OCI-LY3 (cell line): ENCODE data around the gene CD84.

Experiments
- H2AFZ ChIP-seq: fragments of 200-600, 300-600 bp; shearing (Covaris generic); 2 replicates; pipeline ENCODE4 v1.6.0; 2014; ENCODE audit warnings: antibody characterized with exemption, low read depth, low read length
- H3K27ac ChIP-seq: fragments of 200-600, 300-600 bp; sonication (generic); 2 replicates; pipeline ENCODE4 v1.5.1; 2014; ENCODE audit warnings: mild to moderate bottlenecking, low read length, moderate library complexity, mixed read lengths
- H3K27me3 ChIP-seq: fragments of 200-600, 300-600 bp; sonication (generic); 2 replicates; pipeline ENCODE4 v1.6.1; 2014; ENCODE audit warnings: low read depth, low read length, mixed read lengths
- H3K36me3 ChIP-seq: fragments of 200-600, 300-600 bp; sonication (generic); replicated peaks from 2 replicates; pipeline ENCODE3; 2014; ENCODE audit warnings: low read depth, low read length, mixed read lengths
- H3K4me1 ChIP-seq: fragments of 300-600, 200-600 bp; sonication (generic); 2 replicates; pipeline ENCODE4 v1.6.1; 2014; ENCODE audit warnings: low read length, mixed read lengths
- H3K4me2 ChIP-seq: fragments of 200-600, 300-600 bp; sonication (generic); 2 replicates; pipeline ENCODE4 v1.6.1; 2014; ENCODE audit warnings: low read length, mixed read lengths
- H3K4me3 ChIP-seq: fragments of 300-600, 200-600 bp; sonication (generic); 2 replicates; pipeline ENCODE4 v1.5.1; 2014; ENCODE audit warnings: antibody characterized with exemption, mild to moderate bottlenecking, low read length, moderate library complexity
- H3K79me2 ChIP-seq: fragments of 300-600, 200-600 bp; shearing (Covaris generic); 2 replicates; pipeline ENCODE4 v1.6.1; 2014; ENCODE audit warnings: mild to moderate bottlenecking, low read length, mixed read lengths
- H3K9ac ChIP-seq: fragments of 300-600, 200-600 bp; shearing (Covaris generic); 2 replicates; pipeline ENCODE4 v1.6.0; 2014; ENCODE audit warnings: mild to moderate bottlenecking, low read length, moderate library complexity
- H3K9me3 ChIP-seq: fragments of 200-600, 300-600 bp; shearing (Covaris generic); 2 replicates; pipeline ENCODE4 v1.6.1; 2014; ENCODE audit warnings: low read length, mixed read lengths; ENCODE audit not compliant: insufficient read depth
- H4K20me1 ChIP-seq: fragments of 200-600, 300-600 bp; sonication (generic); 2 replicates; pipeline ENCODE4 v1.6.1; 2016; ENCODE audit warnings: low read length, mixed read lengths; ENCODE audit not compliant: insufficient read depth
- CTCF ChIP-seq: fragments of 200-600, 300-600 bp; sonication (generic); IDR thresholded peaks from 2 replicates; pipeline ENCODE4 v1.5.1; 2014; ENCODE audit warnings: antibody characterized with exemption, low read length, low read depth
- EZH2phosphoT487 ChIP-seq: fragments of 200-600 bp; shearing (Covaris generic); IDR thresholded peaks from 2 replicates; pipeline ENCODE4 v1.6.1; 2018; ENCODE audit warnings: antibody characterized with exemption, mixed run types, low read depth

Gene CD84

DNA sequence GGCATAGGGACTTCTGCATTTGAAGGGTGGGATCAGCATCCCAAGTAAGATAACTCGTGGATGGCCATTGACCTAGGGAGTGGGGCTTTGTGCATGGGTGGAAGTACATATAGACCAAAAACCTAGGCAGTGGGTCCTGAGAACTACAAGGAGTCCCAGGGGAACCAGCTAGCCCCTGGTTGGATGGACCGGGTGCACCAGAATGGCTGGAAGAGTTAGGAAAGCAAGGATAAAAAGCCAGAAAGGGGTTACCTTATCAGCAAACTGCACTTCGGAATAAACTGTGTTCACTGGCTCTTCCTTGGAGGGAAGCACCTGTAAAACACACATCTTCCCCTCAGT, 29.7 kb downstream of the CD84 start:
- Histone ChIP-seq H3K4me2 (peak overlapping the region; percentile 53), H3K27me3 (no peaks in the 10 kb centered on the region), H3K4me3 (no peak overlapping the region)

DNA sequence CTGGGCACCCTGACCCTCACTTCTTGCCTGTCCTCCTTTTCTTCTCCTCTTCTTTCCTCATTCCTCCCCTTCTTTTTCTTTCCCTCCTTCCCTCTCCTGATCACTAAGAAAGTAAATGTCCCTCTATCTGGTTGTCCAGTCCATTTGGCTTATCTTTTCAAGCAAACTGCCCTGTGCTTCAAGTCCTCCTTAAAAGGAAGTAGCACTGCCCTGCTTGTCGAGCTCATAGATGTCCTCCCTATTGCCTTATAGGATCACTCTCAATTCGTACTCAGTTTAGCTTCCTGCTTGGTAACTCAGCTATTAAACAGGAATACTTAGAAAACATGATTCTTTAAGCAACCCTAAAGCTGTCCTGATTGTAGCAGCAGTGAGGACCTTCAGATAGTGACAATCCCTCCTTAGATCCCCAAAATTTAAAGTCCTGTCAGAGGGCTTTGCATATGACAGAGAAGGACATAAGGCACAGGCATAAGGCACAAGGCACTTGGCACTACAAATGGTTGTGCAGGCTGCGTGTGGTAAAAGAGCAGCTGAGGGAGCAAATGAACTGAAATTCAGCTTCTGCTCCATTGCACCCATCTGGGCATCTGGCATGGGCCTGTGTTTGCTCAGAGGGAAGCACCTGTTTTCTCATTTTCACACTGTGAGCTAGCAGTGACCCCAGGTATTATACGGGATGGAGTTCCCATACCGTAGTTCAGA, 30.2 kb downstream of the CD84 start:
- Histone ChIP-seq H3K4me2 (peak overlapping the region; percentile 53), H3K27me3 (no peaks in the 10 kb centered on the region), H3K4me1 (peaks cover 49% of the 10 kb centered on the region), H2AFZ (no peak overlapping the region), H3K79me2 (no peaks in the 10 kb centered on the region), H3K36me3 (no peaks in the 10 kb centered on the region), H4K20me1 (no peaks in the 10 kb centered on the region), H3K4me3 (0 out of 2 replicates have a peak overlapping the region, but pooled peaks have one; percentile 5), H3K9ac (peak overlapping the region; percentile 0; the same call in 1 of the 2 replicates), H3K27ac (peak overlapping the region; percentile 18), H3K9me3 (no peaks in the 10 kb centered on the region)
- no peak for TF ChIP-seq EZH2phosphoT487
- no peak for TF ChIP-seq CTCF

More for the DNA sequence above, 29.7 kb downstream of the CD84 start:
- H3K79me2 ChIP-seq: no peaks in the 10 kb centered on the region
- no peak overlapping the region for H3K27ac ChIP-seq
- no peak overlapping the region for H2AFZ ChIP-seq
- TF ChIP-seq CTCF (no peak), EZH2phosphoT487 (no peak)
- H3K9me3 ChIP-seq: no peaks in the 10 kb centered on the region
- H3K4me1 ChIP-seq: peaks cover 49% of the 10 kb centered on the region
- no peaks in the 10 kb centered on the region for H4K20me1 ChIP-seq
- no peaks in the 10 kb centered on the region for H3K36me3 ChIP-seq
- no peak overlapping the region for H3K9ac ChIP-seq

DNA sequence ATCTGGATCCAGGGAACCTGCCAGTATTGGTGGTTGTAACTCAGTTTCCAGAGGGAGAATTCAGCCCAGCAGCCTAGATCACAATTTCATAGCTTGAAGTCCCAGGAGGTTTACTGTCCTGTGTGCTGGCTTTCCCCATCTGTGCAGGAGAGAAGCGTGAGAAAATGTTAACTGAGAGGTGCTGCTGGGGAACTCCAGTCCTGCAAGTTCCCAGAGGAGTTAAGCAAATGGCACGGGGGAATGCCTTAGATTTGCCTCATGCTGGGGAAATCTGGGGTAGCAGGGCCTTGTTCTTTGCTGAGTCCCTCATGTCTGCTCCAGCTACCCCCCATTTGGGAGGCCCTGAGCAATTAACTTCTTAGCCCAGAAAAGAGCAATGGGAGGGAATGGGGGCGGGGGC, 31.1 kb downstream of the CD84 start:
- peaks cover 49% of the 10 kb centered on the region for H3K4me1 ChIP-seq
- no peaks in the 10 kb centered on the region for H3K27me3 ChIP-seq
- H3K4me2 ChIP-seq: peak overlapping the region; percentile 53
- no peaks in the 10 kb centered on the region for H3K79me2 ChIP-seq
- no peak overlapping the region for H3K9ac ChIP-seq
- H3K4me3 ChIP-seq: no peak overlapping the region
- no peaks in the 10 kb centered on the region for H3K9me3 ChIP-seq
- H2AFZ ChIP-seq: no peak overlapping the region
- H3K27ac ChIP-seq: no peak overlapping the region
- no peaks in the 10 kb centered on the region for H3K36me3 ChIP-seq
- no peaks in the 10 kb centered on the region for H4K20me1 ChIP-seq
- TF ChIP-seq CTCF: no peak
- no peak for TF ChIP-seq EZH2phosphoT487

DNA sequence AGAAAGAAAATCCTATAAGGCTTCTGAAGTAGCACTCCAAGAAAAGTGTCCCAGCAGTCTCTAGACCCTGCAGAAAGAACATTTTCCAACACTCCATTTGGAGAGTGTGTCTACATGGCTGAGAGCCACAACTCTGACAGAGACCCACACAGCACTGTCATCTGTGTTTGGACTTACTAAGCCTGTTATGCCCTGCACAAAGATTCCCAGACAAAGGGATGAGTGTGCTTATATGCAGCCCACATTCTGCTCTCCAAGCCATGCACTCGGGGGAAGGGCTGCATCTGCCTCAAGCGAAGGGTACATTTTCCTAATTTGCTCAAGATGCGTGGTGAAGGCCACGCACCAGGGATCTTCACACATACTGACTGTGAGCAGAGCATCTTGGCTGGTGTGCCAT, 31.9 kb downstream of the CD84 start:
- Histone ChIP-seq H3K27ac (no peak overlapping the region), H3K4me1 (peaks cover 45% of the 10 kb centered on the region), H3K9ac (no peak overlapping the region), H2AFZ (no peak overlapping the region), H4K20me1 (no peaks in the 10 kb centered on the region), H3K79me2 (no peaks in the 10 kb centered on the region), H3K36me3 (no peaks in the 10 kb centered on the region), H3K27me3 (no peaks in the 10 kb centered on the region), H3K9me3 (no peaks in the 10 kb centered on the region), H3K4me3 (no peak overlapping the region), H3K4me2 (no peak overlapping the region)
- TF ChIP-seq CTCF (no peak), EZH2phosphoT487 (no peak)
